Astrocyte of the cerebellum (primary cell): Measurements from ENCODE around the gene SCYGR3.

Experiments
- DNase-seq: peaks from one replicate; pipeline ENCODE4 v3.0.0-alpha.2; 2011; ENCODE audit warnings: low read depth
- H3K4me3 ChIP-seq: 2 replicates; pipeline ENCODE4 v1.5.1; 2011; ENCODE audit warnings: mild to moderate bottlenecking, low read depth, low read length, moderate library complexity
- CTCF ChIP-seq: IDR thresholded peaks from 2 replicates; pipeline ENCODE4 v1.5.1; 2012; ENCODE audit warnings: low read length, low read depth, moderate library complexity, mild to moderate bottlenecking; ENCODE audit errors: missing control alignments
- in situ Hi-C: cut with HindIII; loops from 2 replicates; pipeline ENCODE4 v1.10.0; 2017; ENCODE audit warnings: low sequenced_read_pairs

The SCYGR3 gene

DNA sequence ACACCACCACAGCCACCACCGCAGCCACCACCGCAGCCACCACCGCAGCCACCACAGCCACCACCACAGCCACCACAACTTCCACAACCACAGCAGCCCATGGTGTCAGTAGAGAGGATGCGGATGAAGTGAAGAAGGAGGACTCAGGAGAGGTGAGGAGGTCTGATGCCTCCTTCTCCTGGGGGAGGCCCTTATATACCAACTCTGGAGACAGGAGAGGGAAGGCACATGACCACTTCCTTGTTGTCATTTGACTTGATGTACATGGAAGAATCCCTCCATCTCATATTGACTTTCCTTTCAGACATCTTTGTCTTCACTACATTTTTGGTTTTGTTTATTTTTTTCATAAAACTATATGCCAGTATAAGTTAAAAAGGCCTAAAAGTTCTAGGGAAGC, at the start of gene SCYGR3:
Gene SCYGR3 (minus strand): TSS at position 101 of the 400 bp plus-strand sequence. CDS start 0 bp downstream, at position 101.
- in situ Hi-C loops = no loop called here
- TF ChIP-seq CTCF = no peak
- H3K4me3 ChIP-seq = no peak within 1 kb of the TSS
- no peak for DNase-seq

DNA sequence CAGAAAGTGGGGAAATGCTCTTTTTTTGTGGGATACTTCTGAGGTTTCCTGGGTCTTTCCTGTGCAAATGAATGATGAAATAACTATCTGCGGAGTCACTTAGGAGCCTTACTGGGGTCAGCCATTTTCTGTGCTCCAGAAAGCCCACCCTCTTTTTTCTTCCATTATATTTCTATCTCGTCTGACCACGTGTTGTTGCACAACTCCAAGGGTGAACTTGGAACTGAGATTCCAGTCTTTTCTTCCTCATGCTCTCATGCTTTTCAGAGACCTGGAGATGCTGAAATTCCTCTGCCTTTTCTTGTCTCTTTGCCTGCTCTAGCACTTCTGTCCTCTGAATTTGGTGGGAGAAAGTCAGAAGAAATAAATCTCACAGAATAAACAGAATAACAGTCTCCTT, 47.2 kb upstream of the SCYGR3 start:
- no peak overlapping the region for H3K4me3 ChIP-seq
- no peak for TF ChIP-seq CTCF
- no peak for DNase-seq
- in situ Hi-C loops = no loop called here

- in situ Hi-C loops = no loop called here
- no peak overlapping the region for H3K4me3 ChIP-seq
- TF ChIP-seq CTCF = no peak
Observed at GRCh38 chr2:227661025-227661649, 46.5 kb upstream of the SCYGR3 start.

DNA sequence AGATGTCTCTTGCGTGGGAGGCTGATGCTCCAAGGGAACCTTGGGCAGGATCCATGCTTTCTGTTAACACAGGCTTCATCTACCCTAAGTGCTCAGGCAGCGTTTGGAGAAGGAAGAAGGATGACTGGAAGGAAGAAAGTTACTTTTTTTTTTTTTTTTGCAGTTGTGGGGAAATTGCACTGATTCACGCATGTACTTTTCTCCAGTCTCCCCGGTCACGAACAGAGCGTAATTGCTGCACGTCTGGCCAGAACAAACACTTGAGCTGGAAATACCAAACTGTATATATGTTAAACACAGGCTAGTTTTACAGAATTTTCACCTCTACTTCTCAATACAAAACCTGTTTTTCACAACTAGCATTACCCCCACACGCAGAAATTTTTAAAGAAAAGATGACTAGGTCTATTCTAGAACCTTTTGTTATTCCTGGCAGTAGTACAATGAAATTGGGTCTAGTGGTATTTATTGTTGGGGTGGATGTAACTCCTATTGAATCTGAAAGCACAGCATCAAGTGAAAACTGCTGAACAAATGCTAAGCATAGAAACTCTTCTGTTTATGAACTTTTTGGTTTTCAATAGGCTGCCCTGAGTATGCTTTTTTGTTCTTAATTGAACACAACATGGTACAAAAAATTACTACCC, 42.7 kb upstream of the SCYGR3 start:
- in situ Hi-C loops = no loop called here
- H3K4me3 ChIP-seq = no peak overlapping the region
- peak; percentile 34 for DNase-seq
- TF ChIP-seq CTCF = no peak

More at GRCh38 chr2:227661025-227661649, 46.5 kb upstream of the SCYGR3 start:
- DNase-seq = no peak

DNA sequence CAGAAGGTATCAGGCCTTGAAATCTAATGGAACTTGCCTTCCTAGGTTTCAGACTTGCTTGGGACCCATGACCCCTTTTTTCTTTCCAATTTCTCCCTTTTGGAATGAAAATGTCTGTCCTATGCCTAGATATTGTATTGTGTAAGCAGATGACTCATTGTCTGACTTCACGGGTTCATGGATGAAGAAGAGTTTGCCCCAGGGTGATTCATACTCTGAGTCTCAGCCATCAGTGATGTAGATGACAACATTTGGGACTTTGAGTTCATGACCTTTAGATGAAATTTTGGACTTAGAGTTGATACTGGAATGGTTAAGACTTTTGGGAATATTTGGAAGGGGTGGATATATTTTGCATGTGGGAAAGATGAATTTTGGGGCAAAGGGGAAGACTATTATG, 40.8 kb upstream of the SCYGR3 start:
- H3K4me3 ChIP-seq = no peak overlapping the region
- DNase-seq = peak; percentile 34
- in situ Hi-C loops = no loop called here
- no peak for TF ChIP-seq CTCF

- in situ Hi-C loops = no loop called here
- no peak for TF ChIP-seq CTCF
- H3K4me3 ChIP-seq = no peak overlapping the region
- DNase-seq = no peak
Observed at GRCh38 chr2:227654426-227654825, 39.8 kb upstream of the SCYGR3 start.
